ENCODE data around the gene ECE2.
"Not testable (repeated sequence)": the region's sequence is repeated elsewhere in the genome, so short reads cannot be mapped to it uniquely, and the experiment has no call there.

Gene ECE2

DNA sequence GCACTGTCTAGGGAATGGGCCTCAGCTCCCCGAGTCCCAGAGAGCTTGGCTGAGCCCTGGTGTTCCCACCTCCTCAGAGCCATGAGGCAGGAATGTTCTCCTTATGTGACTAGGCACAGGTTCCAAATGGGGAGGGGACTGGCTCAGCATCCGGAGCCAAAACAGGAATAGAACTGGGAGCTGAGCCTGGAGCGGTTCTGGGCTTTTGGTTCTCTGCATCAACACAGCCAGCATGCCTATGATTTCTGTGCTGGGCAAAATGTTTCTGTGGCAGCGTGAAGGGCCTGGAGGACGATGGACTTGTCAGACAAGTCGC is 61.5 kb downstream of the ECE2 start, which contains the start of gene FAM131A:
TSS of gene FAM131A (plus strand) at position 202 of the 316 bp plus-strand sequence. CDS start at position 233, 31 bp downstream.
- no peak for DNase-seq

DNA sequence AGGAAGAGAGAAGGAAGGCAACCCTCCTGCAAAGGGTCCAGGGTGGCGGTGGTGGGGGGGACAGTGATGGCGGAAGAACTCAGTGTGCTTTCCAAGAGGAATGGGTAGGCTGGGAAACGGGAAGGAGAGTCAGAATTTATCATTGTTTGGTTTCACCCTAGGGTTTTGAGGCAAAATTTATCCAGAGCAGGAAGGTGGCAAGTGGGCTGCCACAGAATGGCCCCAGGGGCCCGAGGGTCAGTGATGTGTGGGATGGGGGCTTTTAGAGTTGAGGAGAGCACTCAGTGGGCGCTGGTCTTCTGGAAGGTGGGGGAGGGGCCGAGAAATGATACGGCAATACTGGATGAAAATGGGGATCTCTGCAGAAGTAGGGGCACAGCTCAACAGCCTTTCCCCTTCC is 62.2 kb downstream of the ECE2 start:
- DNase-seq = no peak

DNA sequence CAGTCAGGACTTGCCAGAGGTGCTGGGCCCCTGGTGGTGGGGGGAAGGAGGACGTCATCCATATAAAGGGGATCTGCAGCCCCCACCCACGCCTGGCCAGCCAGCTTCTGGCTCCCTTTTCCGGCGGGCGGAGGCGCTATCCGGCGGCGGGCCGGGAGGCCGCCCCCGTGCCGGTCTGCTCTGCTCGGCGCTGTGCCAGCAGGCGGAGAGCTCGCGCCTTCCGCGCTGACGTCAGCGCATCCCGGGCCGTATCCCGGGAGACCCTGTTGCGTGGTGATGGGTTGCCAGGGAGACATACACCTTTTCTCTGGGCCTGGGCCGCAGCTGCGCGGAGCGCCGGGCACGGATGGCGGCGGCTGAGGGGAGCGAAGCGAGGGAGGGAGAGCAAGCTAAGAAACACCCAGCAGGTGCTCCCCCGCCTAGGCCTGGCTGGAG is 62.7 kb downstream of the ECE2 start:
- DNase-seq = peak; percentile 33 to 76

DNA sequence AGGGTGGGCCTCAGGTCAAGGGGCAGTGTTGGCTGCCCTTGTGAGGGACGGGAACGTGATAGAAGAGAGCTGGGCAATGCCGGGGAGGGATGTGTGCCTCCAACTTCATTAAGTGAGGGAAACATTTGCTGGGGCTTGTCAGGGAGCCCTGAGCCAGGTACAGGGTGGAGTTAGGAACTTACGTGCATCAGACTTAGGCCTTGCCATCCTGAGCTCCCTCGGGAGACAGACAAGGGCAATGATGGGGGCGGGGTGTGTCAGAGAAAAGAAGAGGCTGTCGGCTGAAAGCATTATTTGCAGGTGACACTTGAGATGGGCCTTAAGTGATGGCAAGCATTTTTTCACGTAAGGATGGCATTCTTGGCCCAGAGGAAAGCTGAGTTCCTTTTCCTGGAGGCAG is 63.2 kb downstream of the ECE2 start:
- DNase-seq = no peak

DNA sequence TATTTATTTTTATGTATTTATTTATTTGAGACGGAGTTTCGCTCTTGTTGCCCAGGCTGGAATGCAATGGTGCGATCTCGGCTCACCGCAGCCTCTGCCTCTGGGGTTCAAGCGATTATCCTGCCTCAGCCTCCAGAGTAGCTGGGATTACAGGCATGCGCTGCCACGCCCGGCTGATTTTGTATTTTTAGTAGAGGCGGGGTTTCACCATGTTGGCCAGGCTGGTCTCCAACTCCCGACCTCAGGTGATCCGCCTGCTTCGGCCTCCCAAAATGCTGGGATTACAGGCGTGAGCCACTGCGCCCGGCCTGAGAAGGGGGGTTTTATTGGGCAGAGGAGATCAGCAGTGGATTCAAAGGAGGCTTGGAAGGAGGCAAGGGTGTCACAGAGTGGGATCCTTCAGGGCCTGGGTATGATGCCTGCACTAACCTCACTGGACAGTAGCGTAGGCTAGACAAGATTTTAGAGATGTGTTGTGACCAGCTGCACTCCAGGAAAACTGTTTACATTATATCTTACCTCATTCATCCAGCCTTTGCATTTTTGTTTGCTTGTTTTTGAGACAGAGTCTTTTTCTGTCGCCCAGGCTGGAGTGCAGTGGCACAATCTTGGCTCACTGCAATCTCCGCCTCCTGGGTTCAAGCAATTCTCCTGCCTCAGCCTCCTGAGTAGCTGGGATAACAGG is 63.8 kb downstream of the ECE2 start:
- not testable (repeated sequence) for DNase-seq

DNA sequence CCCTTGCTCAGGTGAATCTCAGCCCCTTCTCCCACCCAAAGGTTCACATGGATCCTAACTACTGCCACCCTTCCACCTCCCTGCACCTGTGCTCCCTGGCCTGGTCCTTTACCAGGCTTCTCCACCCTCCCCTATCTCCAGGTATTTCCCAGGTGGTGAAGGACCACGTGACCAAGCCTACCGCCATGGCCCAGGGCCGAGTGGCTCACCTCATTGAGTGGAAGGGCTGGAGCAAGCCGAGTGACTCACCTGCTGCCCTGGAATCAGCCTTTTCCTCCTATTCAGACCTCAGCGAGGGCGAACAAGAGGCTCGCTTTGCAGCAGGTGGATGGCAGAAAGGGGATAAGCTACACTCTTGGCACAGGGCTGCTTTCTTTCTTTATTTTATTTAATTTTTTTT is 66.1 kb downstream of the ECE2 start:
- DNase-seq = no peak

All from inflammatory macrophage (primary cell).